PC-9 (cell line): ENCODE results near the gene LEPROT. TPM values are rescaled to one million over a fixed set of nuclear protein-coding genes. Genes with fewer than 3 reads are reported as not detected.

Experiments used
- BruUV-seq: library from RNA; stranded (reverse); fragments of 400-500 nt; replicated peaks from 2 replicates; lab custom pipeline; 2021; lab: Mats Ljungman, UMichigan
- CTCF ChIA-PET: fragments of 300-600 bp; sonication (Branson Sonifier 250); formaldehyde crosslinking; loops from one replicate; lab custom pipeline; 2022; ENCODE audit warnings: antibody characterized with exemption; lab: Charles Lee
- POLR2A ChIA-PET: fragments of 300-600 bp; sonication (Branson Sonifier 250); formaldehyde crosslinking; loops from one replicate; lab custom pipeline; 2022; ENCODE audit warnings: antibody characterized with exemption; ENCODE audit not compliant: unreplicated experiment; lab: Charles Lee
- DNase-seq, 2 experiments: peaks; one replicate each; pipeline versions ENCODE4 v3.0.0 to v3.0.0-alpha.2; 2015 to 2022; ENCODE audit warnings: mixed read lengths in 1 of 2
- H2AFZ ChIP-seq: fragments of 200-600 bp; sonication (generic); 2 replicates; pipeline ENCODE4 v1.8.1; 2017; ENCODE audit warnings: antibody characterized with exemption
- H3F3A ChIP-seq: fragments of 200-600 bp; sonication (generic); 2 replicates; pipeline ENCODE4 v1.8.1; 2017; ENCODE audit warnings: antibody characterized with exemption, mild to moderate bottlenecking, low read depth; ENCODE audit not compliant: insufficient read depth
- H3K27ac ChIP-seq: fragments of 200-600 bp; sonication (generic); 2 replicates; pipeline ENCODE4 v1.6.1; 2016; ENCODE audit warnings: mixed run types
- H3K27me3 ChIP-seq: fragments of 200-600 bp; sonication (generic); 2 replicates; pipeline ENCODE4 v1.6.1; 2016; ENCODE audit warnings: low read depth, mixed run types; ENCODE audit not compliant: insufficient read depth
- H3K36me3 ChIP-seq: fragments of 200-600 bp; sonication (generic); 2 replicates; pipeline ENCODE4 v1.6.1; 2016; ENCODE audit warnings: low read depth, mixed run types
- H3K4me1 ChIP-seq: fragments of 200-600 bp; sonication (generic); replicated peaks from 2 replicates; pipeline ENCODE4 v1.6.1; 2016; ENCODE audit warnings: mixed run types; ENCODE audit not compliant: insufficient read depth
- H3K4me2 ChIP-seq: fragments of 200-600 bp; sonication (generic); 2 replicates; pipeline ENCODE4 v1.6.1; 2017; ENCODE audit warnings: mixed run types
- H3K4me3 ChIP-seq: fragments of 200-600 bp; sonication (generic); 2 replicates; pipeline ENCODE4 v1.6.1; 2016; ENCODE audit warnings: mixed run types
- H3K79me2 ChIP-seq: fragments of 200-600 bp; sonication (generic); 2 replicates; pipeline ENCODE4 v1.6.1; 2017; ENCODE audit warnings: low read depth, mixed run types
- H3K9me2 ChIP-seq: fragments of 200-600 bp; sonication (generic); 2 replicates; pipeline ENCODE4 v1.8.1; 2017; ENCODE audit warnings: mild to moderate bottlenecking; ENCODE audit not compliant: insufficient read depth
- H3K9me3 ChIP-seq: fragments of 200-600 bp; sonication (generic); 2 replicates; pipeline ENCODE4 v1.8.1; 2016; ENCODE audit warnings: low read depth; ENCODE audit not compliant: insufficient read depth
- H4K20me1 ChIP-seq: fragments of 200-600 bp; sonication (generic); 2 replicates; pipeline ENCODE4 v1.8.1; 2017; ENCODE audit not compliant: insufficient read depth
- EZH2 ChIP-seq: fragments of 200-600 bp; sonication (generic); IDR thresholded peaks from 2 replicates; pipeline ENCODE4 v1.8.0; 2017; ENCODE audit warnings: antibody characterized with exemption, low read depth
- intact Hi-C: fragments of 100-400 bp; cut with micrococcal nuclease; formaldehyde crosslinking; loops from one replicate; pipeline ENCODE4 v1.10.0; 2022; ENCODE audit not compliant: unreplicated experiment
- total RNA-seq: library from RNA; stranded (reverse); gene quantifications from 2 replicates; pipeline ENCODE4 v1.2.3, GENCODE V29; 2021
- TF ChIP-seq, protein P1 (sequence below): fragments of 200-600 bp; sonication (generic); conservative IDR thresholded peaks from 2 replicates; pipeline ENCODE4 v1.6.1; 2017; ENCODE audit warnings: mixed run types, antibody characterized with exemption, mild to moderate bottlenecking, moderate library complexity

LEPROT gene
- total RNA-seq, 1 experiment from 2014 or later = 113 TPM

DNA sequence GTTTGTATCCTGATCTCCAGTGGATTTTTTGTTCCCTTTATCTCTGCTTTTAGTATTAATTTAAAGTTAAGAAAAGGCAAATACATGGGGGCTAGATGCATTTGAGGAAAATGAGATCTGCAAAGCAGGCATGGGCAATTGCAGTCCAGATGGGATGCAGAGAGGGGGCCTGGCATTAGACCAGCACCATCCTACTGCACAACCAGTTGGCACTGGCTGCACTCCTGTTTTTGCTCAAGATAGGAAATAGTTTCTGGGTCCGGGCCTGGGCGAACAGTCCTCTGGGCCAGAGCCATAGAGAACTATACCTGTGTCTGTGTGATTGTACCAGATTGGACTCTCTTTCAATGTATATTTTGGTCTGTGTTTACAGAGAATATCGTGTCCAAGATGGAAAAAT lies 34.0 kb upstream of the LEPROT start:
- H3K27me3 ChIP-seq = no peaks in the 10 kb centered on the region
- H3K9me3 ChIP-seq = no peaks in the 10 kb centered on the region
- no peak overlapping the region for H3K4me3 ChIP-seq
- no peak for DNase-seq
- H3K36me3 ChIP-seq = no peaks in the 10 kb centered on the region
- TF ChIP-seq EZH2 = no peak
- TF ChIP-seq, protein P1, sequence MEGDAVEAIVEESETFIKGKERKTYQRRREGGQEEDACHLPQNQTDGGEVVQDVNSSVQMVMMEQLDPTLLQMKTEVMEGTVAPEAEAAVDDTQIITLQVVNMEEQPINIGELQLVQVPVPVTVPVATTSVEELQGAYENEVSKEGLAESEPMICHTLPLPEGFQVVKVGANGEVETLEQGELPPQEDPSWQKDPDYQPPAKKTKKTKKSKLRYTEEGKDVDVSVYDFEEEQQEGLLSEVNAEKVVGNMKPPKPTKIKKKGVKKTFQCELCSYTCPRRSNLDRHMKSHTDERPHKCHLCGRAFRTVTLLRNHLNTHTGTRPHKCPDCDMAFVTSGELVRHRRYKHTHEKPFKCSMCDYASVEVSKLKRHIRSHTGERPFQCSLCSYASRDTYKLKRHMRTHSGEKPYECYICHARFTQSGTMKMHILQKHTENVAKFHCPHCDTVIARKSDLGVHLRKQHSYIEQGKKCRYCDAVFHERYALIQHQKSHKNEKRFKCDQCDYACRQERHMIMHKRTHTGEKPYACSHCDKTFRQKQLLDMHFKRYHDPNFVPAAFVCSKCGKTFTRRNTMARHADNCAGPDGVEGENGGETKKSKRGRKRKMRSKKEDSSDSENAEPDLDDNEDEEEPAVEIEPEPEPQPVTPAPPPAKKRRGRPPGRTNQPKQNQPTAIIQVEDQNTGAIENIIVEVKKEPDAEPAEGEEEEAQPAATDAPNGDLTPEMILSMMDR = no peak
- no peak overlapping the region for H3K27ac ChIP-seq
- no peaks in the 10 kb centered on the region for H3K4me1 ChIP-seq
- H3K4me2 ChIP-seq = no peak overlapping the region
- no peaks in the 10 kb centered on the region for H4K20me1 ChIP-seq
- no TSS peak for BruUV-seq
- ChIA-PET CTCF (no interaction called here), POLR2A (no interaction called here)
- H3K79me2 ChIP-seq = no peaks in the 10 kb centered on the region
- no peaks in the 10 kb centered on the region; the same call in 1 of the 2 replicates for H3K9me2 ChIP-seq
- no peak overlapping the region for H2AFZ ChIP-seq
- H3F3A ChIP-seq = no peaks in the 10 kb centered on the region
- intact Hi-C loops = no loop called here

DNA sequence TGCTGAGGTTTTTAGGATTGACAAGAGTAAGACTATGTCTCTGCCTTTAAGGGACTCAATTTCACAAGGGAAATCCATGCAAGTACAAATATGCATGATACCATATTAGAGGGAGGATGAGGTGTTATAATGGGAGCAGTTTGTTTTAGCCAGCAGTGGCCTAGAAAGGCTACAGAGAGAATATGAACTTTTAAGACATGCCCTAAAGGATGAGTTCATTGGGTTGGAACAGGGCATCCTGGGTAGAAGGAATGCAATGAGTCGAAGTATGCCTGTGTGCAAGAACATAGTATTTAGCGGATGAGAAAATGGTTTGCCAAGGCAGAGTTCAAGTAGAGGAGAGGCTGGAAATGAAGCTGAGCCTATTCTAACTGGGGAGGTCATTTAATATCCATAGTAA lies 32.6 kb upstream of the LEPROT start:
- H4K20me1 ChIP-seq = no peaks in the 10 kb centered on the region
- no peaks in the 10 kb centered on the region for H3K4me1 ChIP-seq
- TF ChIP-seq, protein P1 = no peak
- no peak for TF ChIP-seq EZH2
- H3K27ac ChIP-seq = no peak overlapping the region
- H3K27me3 ChIP-seq = no peaks in the 10 kb centered on the region
- DNase-seq = no peak
- H3F3A ChIP-seq = no peaks in the 10 kb centered on the region
- intact Hi-C loops = no loop called here
- H3K4me2 ChIP-seq = no peak overlapping the region
- H3K9me3 ChIP-seq = no peaks in the 10 kb centered on the region
- H3K79me2 ChIP-seq = no peaks in the 10 kb centered on the region
- no peak overlapping the region for H3K4me3 ChIP-seq
- H3K9me2 ChIP-seq = no peaks in the 10 kb centered on the region; the same call in 1 of the 2 replicates
- POLR2A ChIA-PET = no interaction called here
- no peaks in the 10 kb centered on the region for H3K36me3 ChIP-seq
- no TSS peak for BruUV-seq
- no peak overlapping the region for H2AFZ ChIP-seq
- CTCF ChIA-PET = no interaction called here

DNA sequence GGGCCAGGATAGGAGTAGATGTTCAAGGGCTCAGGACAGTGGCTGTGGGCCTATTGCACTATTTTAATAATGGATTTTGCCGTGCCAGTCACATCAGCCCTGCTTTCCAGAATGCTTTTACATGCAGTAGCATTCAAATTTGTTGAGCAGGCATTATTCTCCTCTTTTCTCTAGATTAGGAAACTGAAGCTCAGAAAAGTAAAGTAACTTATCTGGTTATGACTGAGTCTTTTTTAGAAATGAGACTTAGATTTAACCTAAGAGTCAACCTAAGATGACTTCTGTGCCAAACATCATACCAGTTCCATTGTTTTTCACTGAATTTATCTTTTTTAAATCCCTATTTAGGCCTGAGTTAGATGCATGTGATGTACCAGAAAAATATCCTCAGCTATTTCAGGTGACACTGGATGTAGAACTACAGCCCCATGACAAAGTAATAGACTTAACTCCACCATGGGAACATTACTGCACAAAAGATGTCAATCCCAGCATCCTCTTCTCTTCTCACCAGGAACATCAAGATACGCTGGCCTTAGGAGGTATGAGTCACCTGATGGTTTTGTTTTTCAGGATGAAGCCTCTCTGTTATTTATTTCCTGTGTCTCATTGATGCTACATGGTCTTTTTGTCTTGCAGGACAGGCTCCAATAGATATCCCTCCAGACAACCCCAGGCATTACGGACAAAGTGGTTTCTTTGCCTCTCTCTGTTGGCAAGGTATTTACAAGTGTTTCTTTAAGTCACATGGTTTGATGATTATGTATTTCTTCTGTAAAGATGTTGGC lies 31.4 kb upstream of the LEPROT start:
- DNase-seq = no peak
- POLR2A ChIA-PET = no interaction called here

More for the DNA sequence above, 31.4 kb upstream of the LEPROT start:
- Histone ChIP-seq H3K27ac (no peak overlapping the region), H3K27me3 (no peaks in the 10 kb centered on the region), H3F3A (no peaks in the 10 kb centered on the region), H3K9me2 (no peaks in the 10 kb centered on the region; the same call in 1 of the 2 replicates), H3K79me2 (no peaks in the 10 kb centered on the region), H3K4me2 (no peak overlapping the region), H2AFZ (no peak overlapping the region), H4K20me1 (no peaks in the 10 kb centered on the region), H3K4me3 (no peak overlapping the region), H3K9me3 (no peaks in the 10 kb centered on the region), H3K36me3 (no peaks in the 10 kb centered on the region), H3K4me1 (no peaks in the 10 kb centered on the region)
- no TSS peak for BruUV-seq
- intact Hi-C loops = no loop called here
- CTCF ChIA-PET = no interaction called here
- TF ChIP-seq EZH2 = no peak
- TF ChIP-seq, protein P1 = no peak
